ENCODE results near the gene PTPRF.
A peak's percentile ranks its signal among the peaks of the same experiment; 100 is the strongest.

Gene PTPRF

GRCh38 chr1:43585557-43585956, 54.9 kb downstream of the PTPRF start:
- no peak for DNase-seq

DNA sequence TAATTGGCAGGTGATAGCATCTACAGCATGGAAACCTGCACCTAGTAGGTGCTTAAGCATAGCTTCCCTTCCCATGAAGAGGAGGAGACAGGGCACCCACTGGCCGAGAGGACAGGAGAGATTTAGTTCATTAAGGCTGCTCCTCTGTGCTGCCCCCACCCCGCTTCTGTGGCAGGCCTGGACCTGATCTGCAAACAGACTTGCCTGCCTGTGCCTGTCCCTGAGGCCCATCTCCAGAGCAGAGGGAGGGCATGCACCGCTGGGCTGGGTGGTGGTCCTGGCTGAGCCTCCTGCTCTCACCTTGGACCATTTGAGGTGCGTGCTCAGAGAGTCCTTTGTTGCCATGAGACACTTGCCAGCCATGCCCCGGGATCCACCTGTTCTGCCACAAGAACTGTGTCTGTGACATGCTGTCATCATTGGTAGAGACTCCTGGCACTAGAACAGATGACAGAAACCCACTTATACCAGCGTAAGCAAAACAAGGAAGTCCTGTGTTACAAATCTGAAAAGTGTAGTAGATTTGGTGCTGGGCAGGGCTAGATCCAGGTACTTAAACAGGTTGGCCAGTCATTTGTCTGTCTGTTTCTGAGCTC, 55.6 kb downstream of the PTPRF start:
- peak; percentile 73 for DNase-seq

- DNase-seq: no peak
Observed at GRCh38 chr1:43587001-43587400, 56.3 kb downstream of the PTPRF start.

DNA sequence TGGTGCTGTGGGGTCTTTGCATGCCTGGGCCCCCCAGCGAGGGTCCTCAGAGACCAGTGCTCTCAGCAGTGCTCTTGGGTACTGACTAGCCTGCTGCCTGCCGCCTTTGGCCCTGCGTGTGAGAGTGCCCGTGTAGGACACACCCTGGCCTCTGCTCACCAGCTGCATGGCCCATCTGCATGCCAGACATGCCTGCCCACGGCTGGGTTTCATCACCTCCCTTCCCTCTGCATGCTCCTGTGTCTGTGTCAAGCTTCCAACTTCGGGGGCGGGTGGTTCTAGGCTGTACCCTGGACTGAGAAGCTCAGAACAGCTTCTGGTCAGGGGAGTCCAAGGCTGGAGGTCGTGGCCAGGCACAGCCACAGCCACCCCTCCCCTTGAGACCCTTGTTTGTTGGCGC, 56.9 kb downstream of the PTPRF start:
- DNase-seq: no peak

DNA sequence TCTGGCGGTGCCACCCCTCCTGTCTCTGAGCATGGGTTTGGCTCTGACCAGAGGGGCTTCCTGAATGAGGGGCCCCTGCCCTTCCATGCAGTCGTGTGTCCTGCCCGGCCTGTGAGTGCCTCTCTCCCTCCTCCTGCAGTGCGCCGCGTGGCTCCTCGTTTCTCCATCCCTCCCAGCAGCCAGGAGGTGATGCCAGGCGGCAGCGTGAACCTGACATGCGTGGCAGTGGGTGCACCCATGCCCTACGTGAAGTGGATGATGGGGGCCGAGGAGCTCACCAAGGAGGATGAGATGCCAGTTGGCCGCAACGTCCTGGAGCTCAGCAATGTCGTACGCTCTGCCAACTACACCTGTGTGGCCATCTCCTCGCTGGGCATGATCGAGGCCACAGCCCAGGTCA, 57.9 kb downstream of the PTPRF start:
- DNase-seq: no peak

DNA sequence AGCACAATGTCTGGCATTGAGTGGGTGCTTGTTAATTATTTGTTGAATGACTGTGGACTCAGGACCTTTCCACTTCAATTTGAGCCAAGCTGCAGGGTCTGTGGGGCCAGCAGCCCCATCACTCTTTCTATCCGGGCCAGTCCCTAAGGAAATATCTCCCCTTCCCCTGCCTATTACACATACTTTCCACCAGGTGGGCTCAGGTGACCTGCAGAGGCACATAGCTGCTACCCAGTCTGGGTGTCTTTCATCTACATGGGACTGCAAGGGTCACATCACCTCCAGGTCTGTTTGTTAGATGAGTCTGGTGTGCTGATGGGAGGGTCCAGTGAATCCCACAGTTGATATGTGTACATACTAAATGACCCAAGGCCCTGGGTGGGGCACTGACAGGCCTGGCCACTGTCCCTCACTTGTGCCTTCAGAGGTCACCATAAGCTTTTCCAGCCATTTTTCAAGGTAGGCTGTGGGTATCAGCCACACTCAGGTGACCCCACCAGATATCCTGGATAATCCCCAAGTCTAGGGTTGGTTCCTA, 59.8 kb downstream of the PTPRF start:
- DNase-seq: peak; percentile 44

GRCh38 chr1:43591181-43591580, 60.5 kb downstream of the PTPRF start:
- no peak for DNase-seq

DNA sequence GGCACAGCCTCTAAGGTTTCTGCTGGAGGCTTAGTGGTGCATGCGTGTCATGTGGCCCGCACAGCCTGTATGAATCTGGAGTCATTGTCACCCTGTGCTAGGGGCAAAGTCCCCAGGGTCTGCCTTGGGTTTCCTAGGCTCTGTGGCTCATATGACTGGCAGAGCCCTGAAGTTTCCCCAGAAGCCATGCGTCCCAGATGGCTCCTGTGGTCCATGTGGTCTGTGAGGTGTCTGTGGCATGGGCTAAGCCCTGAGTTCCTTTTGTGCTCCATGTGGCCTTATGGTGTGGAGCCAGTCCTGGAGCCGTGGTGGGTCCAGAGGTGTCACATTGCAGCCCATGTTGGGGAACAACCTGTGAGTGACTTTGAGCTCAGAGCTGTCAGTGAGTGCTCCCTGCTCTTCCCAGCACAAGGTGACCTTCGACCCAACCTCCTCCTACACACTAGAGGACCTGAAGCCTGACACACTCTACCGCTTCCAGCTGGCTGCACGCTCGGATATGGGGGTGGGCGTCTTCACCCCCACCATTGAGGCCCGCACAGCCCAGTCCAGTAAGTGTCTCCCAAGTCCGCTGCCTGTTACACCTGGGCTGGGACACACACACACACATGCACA, 61.5 kb downstream of the PTPRF start:
- DNase-seq: no peak

DNA sequence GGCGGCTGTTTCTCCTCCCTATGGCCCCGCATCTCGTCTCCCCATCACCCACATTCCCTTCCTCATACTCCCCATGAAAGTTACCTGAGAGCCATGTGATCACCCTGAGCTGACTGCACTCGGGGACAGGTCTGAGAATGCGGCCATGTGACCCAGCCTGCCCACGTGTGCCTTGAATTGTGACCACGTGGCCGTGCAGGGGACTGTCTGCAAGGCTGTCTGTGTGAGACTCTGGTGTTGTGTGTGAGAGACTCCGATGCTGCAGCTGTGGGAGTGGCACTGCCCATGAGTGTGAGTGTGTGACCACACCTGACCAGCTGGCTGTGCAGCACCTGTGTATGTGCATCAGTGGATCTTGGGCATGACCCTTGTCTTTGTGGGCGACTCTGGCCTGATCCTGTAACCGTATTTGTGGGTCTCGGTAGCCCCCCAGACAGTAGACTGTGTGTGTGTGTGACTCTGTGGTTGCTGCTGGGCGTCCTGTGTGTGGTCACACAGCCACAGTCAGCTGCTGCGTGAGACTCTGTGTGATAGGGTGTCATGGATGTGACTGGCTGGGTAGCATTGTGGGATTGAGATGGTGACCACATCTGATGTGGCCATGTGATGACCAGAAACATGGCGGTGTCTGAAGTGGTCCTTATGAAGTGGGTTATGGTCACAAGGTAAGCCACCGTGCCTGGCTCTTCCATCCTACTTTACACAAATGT, 62.4 kb downstream of the PTPRF start:
- DNase-seq: no peak

DNA sequence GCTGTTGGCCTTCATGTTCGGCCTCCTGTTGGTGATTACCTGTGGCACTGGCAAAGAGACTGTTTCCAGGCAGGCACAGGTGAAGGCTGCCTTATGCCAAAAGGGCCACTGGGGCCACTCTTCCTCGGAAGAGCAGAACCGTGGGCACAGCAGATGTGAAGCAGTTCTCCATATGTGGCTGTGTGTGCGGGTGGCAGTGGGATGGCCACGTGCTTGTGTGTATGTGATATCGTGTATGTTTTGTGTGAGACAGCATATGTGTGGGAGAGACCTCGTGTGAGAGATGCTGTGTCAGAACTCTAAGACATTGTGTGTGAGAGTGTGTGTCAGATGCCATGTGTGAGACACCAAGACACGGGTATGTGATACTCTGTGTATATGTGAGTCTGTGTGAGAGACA, 65.9 kb downstream of the PTPRF start:
- no peak for DNase-seq

DNA sequence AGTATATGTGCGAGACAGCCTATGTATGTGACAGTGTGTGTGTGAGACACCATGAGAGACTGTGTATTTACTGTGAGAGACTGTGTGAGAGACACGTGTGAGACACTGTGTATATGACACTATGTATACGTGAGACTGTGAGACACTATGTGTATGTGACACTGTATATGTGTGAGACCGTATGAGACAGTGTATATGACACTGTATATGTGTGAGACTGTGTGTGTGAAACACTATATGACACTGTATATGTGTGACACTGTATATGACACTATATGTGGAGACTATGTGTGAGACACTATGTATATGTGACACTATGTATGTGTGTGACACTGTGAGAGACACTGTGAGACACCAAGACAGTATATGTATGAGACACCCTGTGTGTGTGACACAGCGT, 66.3 kb downstream of the PTPRF start:
- no peak for DNase-seq

- no peak for DNase-seq
Observed at GRCh38 chr1:43597721-43598120, 67.0 kb downstream of the PTPRF start.

DNA sequence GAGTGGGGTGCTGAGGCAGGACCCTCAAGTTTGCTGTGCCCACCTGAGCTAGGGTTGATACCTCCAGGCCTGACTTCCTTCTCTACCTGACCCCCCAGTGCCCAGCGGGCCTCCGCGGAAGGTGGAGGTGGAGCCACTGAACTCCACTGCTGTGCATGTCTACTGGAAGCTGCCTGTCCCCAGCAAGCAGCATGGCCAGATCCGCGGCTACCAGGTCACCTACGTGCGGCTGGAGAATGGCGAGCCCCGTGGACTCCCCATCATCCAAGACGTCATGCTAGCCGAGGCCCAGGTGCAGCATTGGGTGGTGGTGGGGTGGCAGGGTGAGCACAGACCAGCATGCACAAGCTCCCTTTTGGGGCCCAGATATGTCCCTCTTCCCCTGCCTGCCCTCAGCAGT, 67.9 kb downstream of the PTPRF start:
- no peak for DNase-seq

GRCh38 chr1:43600033-43601020, 69.6 kb downstream of the PTPRF start:
- DNase-seq: no peak

- DNase-seq: no peak
Observed at GRCh38 chr1:43602990-43603389, 72.3 kb downstream of the PTPRF start.

DNA sequence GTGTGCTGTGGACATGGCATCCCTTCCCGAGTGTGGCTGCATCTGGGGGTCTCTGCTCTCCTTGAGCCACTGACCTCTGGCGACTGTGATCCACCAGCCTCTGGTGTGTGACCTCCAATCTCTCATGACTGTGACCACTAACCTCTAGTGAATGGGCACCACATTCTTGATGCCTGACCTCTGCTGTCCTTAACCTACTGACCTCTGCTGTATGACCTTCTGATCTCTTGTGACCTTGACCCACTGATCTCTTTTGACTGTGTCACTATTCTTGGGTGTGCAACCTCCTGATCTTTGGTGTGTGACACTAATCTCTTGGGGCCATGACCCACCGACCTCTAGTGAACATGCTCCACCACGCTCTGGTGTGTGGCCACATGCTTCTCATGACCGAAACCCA, 73.5 kb downstream of the PTPRF start:
- no peak for DNase-seq

- no peak for DNase-seq
Observed at GRCh38 chr1:43605157-43605556, 74.5 kb downstream of the PTPRF start.

GRCh38 chr1:43605766-43606165, 75.1 kb downstream of the PTPRF start:
- no peak for DNase-seq

DNA sequence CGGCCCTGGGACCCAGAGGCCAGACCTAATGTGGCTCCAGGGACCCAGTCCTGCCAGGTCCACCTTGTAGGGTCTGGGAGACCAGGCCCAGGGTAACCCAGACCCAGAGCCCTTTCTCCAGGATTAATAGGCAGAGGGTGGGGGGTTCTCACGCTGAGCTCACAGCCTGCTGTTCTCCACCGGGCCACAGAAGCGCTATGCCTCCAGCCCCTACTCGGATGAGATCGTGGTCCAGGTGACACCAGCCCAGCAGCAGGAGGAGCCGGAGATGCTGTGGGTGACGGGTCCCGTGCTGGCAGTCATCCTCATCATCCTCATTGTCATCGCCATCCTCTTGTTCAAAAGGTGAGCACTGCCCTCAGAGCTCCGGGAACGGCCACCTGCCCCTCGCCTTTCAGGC, 75.9 kb downstream of the PTPRF start:
- DNase-seq: no peak

GRCh38 chr1:43608827-43609226, 78.1 kb downstream of the PTPRF start:
- DNase-seq: no peak

GRCh38 chr1:43610339-43610738, 79.7 kb downstream of the PTPRF start:
- DNase-seq: no peak

- DNase-seq: peak; percentile 16
Observed at GRCh38 chr1:43611950-43612349, 81.3 kb downstream of the PTPRF start.

DNA sequence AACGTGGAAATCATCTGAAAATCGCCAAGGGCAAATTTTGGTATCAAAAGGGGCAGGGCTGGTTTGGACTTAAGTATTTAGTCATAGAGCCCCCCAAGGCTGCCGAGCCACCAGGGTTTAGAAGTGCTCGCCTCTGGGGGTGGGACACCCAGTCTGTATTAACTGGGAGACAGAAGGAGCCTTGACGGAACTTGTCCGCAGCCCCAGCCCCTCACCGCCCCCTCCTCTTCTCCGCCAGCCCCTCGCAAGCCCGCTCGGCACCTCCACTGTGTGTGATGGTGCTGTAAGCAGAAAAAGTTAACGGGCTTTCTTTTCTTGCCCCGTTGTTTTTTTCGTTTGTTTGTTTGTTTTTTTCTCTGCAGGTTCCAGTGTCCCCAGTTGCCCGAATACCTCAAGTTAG, 81.7 kb downstream of the PTPRF start:
- DNase-seq: no peak

Measured in DMS53 (cell line).